Ovary (tissue), 9 donors: ENCODE measurements around the gene PPFIBP2. TPM values are rescaled to one million over a fixed set of nuclear protein-coding genes. Genes with fewer than 3 reads are reported as not detected.

Experiments
- DNase-seq, 5 donors: peaks; one replicate each; pipeline ENCODE4 v3.0.0-alpha.2; 2019 to 2020
- H3K27ac ChIP-seq, 2 donors: fragments of 200-600 bp; one replicate each; pipeline versions ENCODE4 v1.5.1 to v1.8.0; 2019 to 2022
- H3K27me3 ChIP-seq: fragments of 200-600 bp; one replicate; pipeline ENCODE4 v1.8.0; 2022
- H3K36me3 ChIP-seq: fragments of 200-600 bp; sonication (generic); one replicate; pipeline ENCODE4 v1.5.1; 2019
- H3K4me1 ChIP-seq: one replicate; pipeline ENCODE4 v1.8.1; 2013; ENCODE audit warnings: mild to moderate bottlenecking, moderate library complexity; ENCODE audit not compliant: insufficient read depth
- H3K4me3 ChIP-seq: fragments of 200-600 bp; sonication (generic); one replicate; pipeline ENCODE4 v1.5.1; 2017
- H3K9me3 ChIP-seq, 2 donors: fragments of 200-600 bp in 1 of 2; sonication (generic) in 1 of 2; one replicate each; pipeline versions ENCODE4 v1.5.1 to v1.8.1; 2013 to 2019; ENCODE audit warnings: mild to moderate bottlenecking in 1 of 2, moderate library complexity in 1 of 2
- EP300 ChIP-seq: sonication (generic); formaldehyde crosslinking; IDR thresholded peaks from one replicate; pipeline ENCODE4 v1.6.1; 2017; ENCODE audit warnings: antibody characterized with exemption
- POLR2A ChIP-seq: fragments of 450-650 bp; IDR thresholded peaks from one replicate; pipeline ENCODE4 v1.6.1; 2017; ENCODE audit warnings: antibody characterized with exemption, mild to moderate bottlenecking, moderate library complexity
- WGBS, 3 donors: extraction: QIAGEN DNeasy Blood & Tissue Kit in 1 of 3; methylation state at CpG; one replicate each; pipeline versions ENCODE4 v1.1.5 to v1.1.7; 2013 to 2017; 5-methylcytosine and 5-hydroxymethylcytosine counted together
- intact Hi-C, 4 donors: fragments of 100-400 bp; cut with DNase I; formaldehyde crosslinking; loops; one replicate each; pipeline versions ENCODE4 v1.11.0 to v1.15.1; 2022 to 2023
- polyA plus RNA-seq, 2 donors: library from polyadenylated mRNA; stranded (reverse); fragments of 200-250 nt in 1 of 2; fragments of 350-450 nt in 1 of 2; fragmentation: Illumina TruSeq in 1 of 2; extraction: RNeasy Lipid Tissue Mini Kit (QIAGEN cat#74804) in 1 of 2; gene quantifications; one replicate each; pipeline ENCODE4 v1.2.3, GENCODE V29; 2013 to 2014
- total RNA-seq, 7 donors: library from RNA; depleted of rRNA in 2 of 7; stranded (reverse); fragments of >200 nt in 2 of 7; fragmentation: NEBNext Ultra II Directional in 3 of 7; extraction: Animal tissue kit (Norgen Biotek cat#: 25700) in 3 of 7; gene quantifications; one replicate each; pipeline versions ENCODE4 v1.1.0 to v1.2.4, GENCODE V29; 2016 to 2023
- TF ChIP-seq, protein P1 (sequence below), 3 donors: fragments of 450-650 bp in 2 of 3; fragments of 200-600 bp in 1 of 3; IDR thresholded peaks; one replicate each; pipeline versions ENCODE4 v1.5.1 to v1.8.0; 2016 to 2022; ENCODE audit warnings: antibody characterized with exemption in 3 of 3, mild to moderate bottlenecking in 1 of 3
- donor health status: DM: no; HTN: no; CAD: no; lungs with moderate emphysema.
- donor health status: DM: no; HTN: no; CAD: no.
- donor health status: Bipolar disorder and iron deficiency.
- donor health status: DM: yes; HTN: yes; CAD: no.
- donor health status: DM: no; HTN: no; CAD: no.
- donor health status: DM: yes; HTN: yes; CAD: no.

PPFIBP2 gene
- total and polyA plus RNA-seq, 9 donors: 9.6 to 36.2 (median 20.7) TPM

DNA sequence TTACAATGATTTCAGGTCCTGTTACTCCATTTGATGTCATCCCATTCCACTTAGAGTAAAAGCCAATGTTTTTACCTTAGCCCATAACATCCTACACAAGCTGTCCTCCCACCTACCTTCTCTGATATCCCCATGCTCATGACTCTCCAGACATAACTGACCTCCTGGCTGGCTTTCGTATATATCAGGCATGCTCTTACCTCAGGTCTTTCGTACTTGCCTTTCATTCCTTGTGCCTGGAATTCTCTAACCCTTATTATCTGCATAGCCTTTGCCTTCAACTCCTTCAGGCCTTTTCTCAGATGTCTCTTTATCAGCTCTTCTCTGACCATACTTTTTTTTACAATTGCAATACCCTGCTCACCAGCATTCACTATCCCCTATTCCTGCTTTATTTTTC is 169.8 kb downstream of the PPFIBP2 start:
- Histone ChIP-seq H3K4me1 (no peaks in the 10 kb centered on the region), H3K9me3 (no peaks in the 10 kb centered on the region), H3K27ac (no peak overlapping the region), H3K4me3 (no peak overlapping the region), H3K36me3 (no peaks in the 10 kb centered on the region), H3K27me3 (no peaks in the 10 kb centered on the region)
- 65 to 85% (median 76%) methylated on average over 2 of the region's 2 CpGs for WGBS, 3 donors
- TF ChIP-seq POLR2A (no peak), EP300 (no peak)
- TF ChIP-seq, protein P1, sequence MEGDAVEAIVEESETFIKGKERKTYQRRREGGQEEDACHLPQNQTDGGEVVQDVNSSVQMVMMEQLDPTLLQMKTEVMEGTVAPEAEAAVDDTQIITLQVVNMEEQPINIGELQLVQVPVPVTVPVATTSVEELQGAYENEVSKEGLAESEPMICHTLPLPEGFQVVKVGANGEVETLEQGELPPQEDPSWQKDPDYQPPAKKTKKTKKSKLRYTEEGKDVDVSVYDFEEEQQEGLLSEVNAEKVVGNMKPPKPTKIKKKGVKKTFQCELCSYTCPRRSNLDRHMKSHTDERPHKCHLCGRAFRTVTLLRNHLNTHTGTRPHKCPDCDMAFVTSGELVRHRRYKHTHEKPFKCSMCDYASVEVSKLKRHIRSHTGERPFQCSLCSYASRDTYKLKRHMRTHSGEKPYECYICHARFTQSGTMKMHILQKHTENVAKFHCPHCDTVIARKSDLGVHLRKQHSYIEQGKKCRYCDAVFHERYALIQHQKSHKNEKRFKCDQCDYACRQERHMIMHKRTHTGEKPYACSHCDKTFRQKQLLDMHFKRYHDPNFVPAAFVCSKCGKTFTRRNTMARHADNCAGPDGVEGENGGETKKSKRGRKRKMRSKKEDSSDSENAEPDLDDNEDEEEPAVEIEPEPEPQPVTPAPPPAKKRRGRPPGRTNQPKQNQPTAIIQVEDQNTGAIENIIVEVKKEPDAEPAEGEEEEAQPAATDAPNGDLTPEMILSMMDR (IDR thresholded peaks at IDR 0.05): no peak
- no peak for DNase-seq
- intact Hi-C loops: loop anchor here in 1 of 4 donors (10.0 kb wide), 1 partner anchor 109 kb away; no protein-coding TSS in a partner anchor

GRCh38 chr11:7686761-7687160 is 173.0 kb downstream of the PPFIBP2 start:
- Histone ChIP-seq H3K27me3 (no peaks in the 10 kb centered on the region), H3K4me1 (no peaks in the 10 kb centered on the region), H3K27ac (no peak overlapping the region), H3K9me3 (no peaks in the 10 kb centered on the region), H3K4me3 (no peak overlapping the region), H3K36me3 (no peaks in the 10 kb centered on the region)
- DNase-seq: no peak
- 76 to 89% (median 88%) methylated on average over 4 of the region's 4 CpGs for WGBS, 3 donors
- no peak for TF ChIP-seq EP300
- TF ChIP-seq, protein P1 (IDR thresholded peaks at IDR 0.05): no peak
- TF ChIP-seq POLR2A: no peak
- intact Hi-C loops: loop anchor here in 2 of 4 donors (5.0 to 10.0 kb wide), 2 partner anchors 112 to 114 kb away; no protein-coding TSS in a partner anchor

DNA sequence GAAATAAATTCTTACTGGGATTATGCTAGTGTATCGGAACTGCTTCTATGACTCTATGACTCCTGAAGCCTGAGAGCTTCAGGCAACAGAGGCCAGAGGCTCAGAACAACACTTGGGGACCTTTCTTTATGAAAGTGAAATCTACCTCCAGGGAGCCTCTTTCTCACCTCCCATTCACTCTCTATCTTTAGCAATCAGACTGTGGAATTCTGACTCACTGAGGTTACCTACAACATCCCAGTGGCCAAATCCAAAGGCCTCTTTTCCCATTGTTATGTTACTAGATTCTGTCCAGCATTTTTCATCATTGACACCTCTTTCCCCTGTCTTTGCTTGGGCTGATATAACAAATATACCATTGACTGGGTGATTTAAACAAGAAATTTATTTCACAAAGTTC is 173.6 kb downstream of the PPFIBP2 start:
- Histone ChIP-seq H3K36me3 (no peaks in the 10 kb centered on the region), H3K4me1 (no peaks in the 10 kb centered on the region), H3K9me3 (no peaks in the 10 kb centered on the region), H3K4me3 (no peak overlapping the region), H3K27me3 (no peaks in the 10 kb centered on the region), H3K27ac (no peak overlapping the region)
- intact Hi-C loops: loop anchor here in 2 of 4 donors (5.0 to 10.0 kb wide), 2 partner anchors 113 to 115 kb away; no protein-coding TSS in a partner anchor
- no peak for DNase-seq
- 90 to 98% (median 97%) methylated on average over 1 of the region's 1 CpG for WGBS, 3 donors
- TF ChIP-seq EP300 (no peak), POLR2A (no peak)
- TF ChIP-seq, protein P1 (IDR thresholded peaks at IDR 0.05): no peak

GRCh38 chr11:7688238-7688826 is 174.5 kb downstream of the PPFIBP2 start:
- Histone ChIP-seq H3K27ac (no peak overlapping the region), H3K4me1 (no peaks in the 10 kb centered on the region), H3K9me3 (no peaks in the 10 kb centered on the region), H3K27me3 (no peaks in the 10 kb centered on the region), H3K4me3 (no peak overlapping the region), H3K36me3 (no peaks in the 10 kb centered on the region)
- DNase-seq: peak in 1 of 5 donors; percentile 25
- intact Hi-C loops: loop anchor here in 3 of 4 donors (2.0 to 10.0 kb wide), 3 partner anchors 114 to 118 kb away; no protein-coding TSS in a partner anchor
- no peak for TF ChIP-seq POLR2A
- no peak for TF ChIP-seq EP300
- TF ChIP-seq, protein P1 (IDR thresholded peaks at IDR 0.05): peak in 2 of 3 donors; percentile 48 to 73
- WGBS, 3 donors: 10 to 17% (median 15%) methylated on average over 4 of the region's 4 CpGs
